ENCODE data around the gene EVC2.

Gene EVC2

DNA sequence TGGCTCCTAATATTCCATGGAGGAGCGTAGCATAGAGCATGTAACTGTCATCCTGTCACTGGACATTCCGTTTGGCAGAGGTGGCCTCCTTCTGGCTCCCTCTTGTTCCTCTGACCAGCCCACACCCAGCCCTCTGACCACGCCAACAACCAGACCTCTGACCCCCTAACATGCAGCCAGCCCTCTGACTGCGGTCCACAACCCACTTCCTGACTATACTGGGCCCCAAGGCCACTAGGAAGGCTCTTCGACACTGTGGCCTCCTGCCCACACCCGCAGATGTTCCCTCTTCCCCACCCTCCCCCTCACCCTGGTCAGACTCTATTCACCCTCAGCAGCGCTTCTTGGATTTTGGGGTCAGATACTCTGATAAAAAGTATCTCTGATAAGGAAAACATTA is 141.4 kb downstream of the EVC2 start:
- DNase-seq (ENCODE audit: low read depth) = no peak

DNA sequence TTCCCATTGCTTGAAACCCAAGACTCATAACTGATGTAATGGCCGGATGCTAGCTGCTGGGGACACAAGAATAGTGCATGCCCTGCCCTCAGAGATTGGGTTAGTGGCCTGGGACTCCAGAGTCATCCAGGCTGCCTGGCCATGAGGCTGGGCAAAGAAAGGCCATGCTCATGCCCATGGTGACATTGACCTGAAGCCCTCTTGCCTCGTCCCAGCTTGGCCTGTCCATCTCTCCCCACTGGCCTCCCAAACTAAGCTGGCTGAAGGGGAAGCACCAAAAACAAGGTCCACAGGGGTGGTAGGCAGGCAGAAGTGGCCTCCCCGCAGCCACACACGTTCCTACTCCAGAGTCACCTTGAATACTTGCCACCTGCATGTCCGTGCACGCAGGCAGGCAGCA is 141.8 kb downstream of the EVC2 start:
- DNase-seq (ENCODE audit: low read depth) = no peak

GRCh38 chr4:5563856-5564255 is 144.5 kb downstream of the EVC2 start:
- DNase-seq (ENCODE audit: low read depth) = no peak

GRCh38 chr4:5562476-5562875 is 145.9 kb downstream of the EVC2 start:
- DNase-seq (ENCODE audit: low read depth) = no peak

GRCh38 chr4:5561286-5561685 is 147.1 kb downstream of the EVC2 start:
- no peak for DNase-seq (ENCODE audit: low read depth)

DNA sequence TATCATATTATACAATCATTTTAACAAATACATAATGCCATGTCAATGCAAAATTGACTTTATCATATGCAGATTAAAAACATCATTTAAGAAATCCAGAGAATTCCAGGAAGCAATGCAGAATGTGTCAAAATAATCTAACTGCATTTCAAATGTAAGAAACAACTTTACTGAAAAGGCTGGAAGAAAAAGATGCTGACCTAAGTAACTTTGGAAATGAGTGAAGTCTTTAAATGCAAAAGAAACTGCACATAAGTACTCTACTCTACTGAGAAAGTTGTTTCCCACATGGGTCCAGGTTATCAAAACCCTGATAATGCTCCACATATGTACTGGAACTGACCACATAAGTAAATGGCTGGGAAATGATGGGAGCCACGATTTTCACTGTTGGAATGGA is 149.9 kb downstream of the EVC2 start:
- DNase-seq (ENCODE audit: low read depth) = no peak

- DNase-seq (ENCODE audit: low read depth) = no peak
Observed at GRCh38 chr4:5554376-5554775, 154.0 kb downstream of the EVC2 start.

DNA sequence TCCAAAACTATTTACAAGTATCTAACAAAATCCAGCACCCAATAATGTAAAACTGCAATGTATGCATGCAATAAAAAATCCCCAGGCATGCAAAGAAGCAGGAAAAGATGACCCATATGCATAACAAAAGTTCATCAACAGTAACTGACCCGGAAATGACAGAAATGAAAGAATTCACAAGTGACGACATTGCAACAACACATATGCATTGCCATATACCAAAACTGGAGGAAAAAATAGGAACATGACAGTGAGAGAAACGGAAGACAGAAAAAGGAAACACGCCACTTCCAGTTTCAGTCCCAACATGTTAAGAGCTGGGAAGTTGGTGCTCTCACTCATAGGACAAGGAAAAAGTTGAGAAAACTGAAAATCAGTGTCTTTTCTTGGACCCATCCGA is 154.6 kb downstream of the EVC2 start:
- DNase-seq (ENCODE audit: low read depth) = no peak

DNA sequence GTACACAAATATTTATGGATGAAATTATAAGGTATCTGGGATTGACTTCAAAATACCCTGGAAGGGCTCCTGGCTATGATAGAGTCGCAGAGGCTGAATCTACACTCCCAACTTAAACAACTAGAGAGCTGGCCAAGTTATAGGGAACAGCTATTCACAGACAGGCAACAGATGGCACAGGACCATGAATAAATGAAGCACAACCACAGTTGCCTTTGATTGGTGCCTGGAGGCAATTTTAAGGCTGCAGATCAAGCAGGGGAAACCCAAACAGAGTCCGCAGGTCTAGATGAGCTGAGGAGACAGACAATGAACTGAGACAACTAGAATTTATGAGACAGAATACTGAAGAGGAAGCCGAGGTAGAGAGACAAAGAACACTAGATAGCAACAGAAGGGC is 155.9 kb downstream of the EVC2 start:
- no peak for DNase-seq (ENCODE audit: low read depth)

DNA sequence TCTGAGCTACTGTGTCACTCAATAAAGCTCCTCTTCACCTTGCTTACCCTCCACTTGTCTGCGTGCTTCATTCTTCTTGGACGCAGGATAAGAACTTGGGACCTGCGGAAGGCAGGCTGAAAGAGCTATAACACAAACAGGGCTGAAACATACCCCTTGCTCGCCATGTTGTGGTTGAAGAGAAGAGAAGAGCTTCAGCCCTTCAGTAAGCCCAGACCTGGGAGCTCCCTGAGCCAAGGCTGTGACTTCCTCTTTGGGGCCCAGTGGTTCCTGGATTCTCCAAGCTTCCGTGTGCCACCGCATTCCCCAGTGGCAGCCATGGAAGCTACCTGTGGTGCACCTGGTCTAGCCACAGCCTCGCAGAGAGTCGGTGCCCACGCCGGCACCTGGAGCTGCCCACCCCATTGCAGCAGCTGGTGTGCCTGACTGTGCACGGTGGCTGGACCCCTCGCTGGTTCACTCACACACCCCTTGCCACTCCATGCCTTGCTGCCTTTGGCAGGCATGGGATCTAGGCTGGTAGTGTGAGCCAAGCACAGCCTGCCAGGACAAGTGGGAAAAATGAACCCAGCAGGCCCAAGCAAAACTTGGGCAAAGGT is 160.6 kb downstream of the EVC2 start:
- DNase-seq (ENCODE audit: low read depth) = no peak

DNA sequence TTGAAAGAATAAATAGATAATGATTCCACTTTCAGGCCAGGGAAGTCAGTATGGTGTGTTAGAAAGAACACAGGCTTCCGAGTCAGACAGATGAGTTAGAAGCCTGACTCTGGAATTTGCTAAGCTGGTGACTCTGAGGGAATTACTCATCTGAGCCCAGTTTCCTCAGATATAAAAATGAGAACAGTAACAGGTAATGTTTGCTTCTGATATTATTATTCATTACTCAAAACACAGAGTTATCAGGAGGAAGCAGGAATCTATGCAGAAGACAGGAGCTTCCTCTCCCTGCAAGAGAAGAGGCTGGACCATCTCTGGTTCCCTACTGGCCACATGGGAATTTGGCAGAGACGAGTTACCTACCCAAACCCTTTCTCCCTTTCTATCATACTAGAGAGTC is 163.1 kb downstream of the EVC2 start:
- DNase-seq (ENCODE audit: low read depth) = no peak

DNA sequence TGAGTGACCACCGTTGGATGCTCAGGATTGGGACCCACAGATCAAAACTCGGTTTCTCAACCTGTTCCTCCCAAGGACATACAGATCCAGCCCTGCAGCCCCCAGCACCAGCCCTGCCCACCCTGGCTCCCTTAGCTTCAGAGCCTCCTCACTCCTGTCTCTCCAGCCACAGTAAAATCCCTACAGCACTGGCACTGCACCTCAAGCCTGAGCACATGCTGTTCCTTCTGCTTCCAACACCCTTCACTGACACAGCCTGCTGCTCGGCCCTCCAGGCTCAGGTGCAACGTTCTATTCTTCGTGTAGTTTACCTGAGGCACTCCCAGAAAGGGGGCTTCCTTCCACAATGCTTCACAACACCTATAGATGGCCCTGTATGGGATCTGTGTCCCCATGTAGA is 163.6 kb downstream of the EVC2 start:
- DNase-seq (ENCODE audit: low read depth) = no peak

DNA sequence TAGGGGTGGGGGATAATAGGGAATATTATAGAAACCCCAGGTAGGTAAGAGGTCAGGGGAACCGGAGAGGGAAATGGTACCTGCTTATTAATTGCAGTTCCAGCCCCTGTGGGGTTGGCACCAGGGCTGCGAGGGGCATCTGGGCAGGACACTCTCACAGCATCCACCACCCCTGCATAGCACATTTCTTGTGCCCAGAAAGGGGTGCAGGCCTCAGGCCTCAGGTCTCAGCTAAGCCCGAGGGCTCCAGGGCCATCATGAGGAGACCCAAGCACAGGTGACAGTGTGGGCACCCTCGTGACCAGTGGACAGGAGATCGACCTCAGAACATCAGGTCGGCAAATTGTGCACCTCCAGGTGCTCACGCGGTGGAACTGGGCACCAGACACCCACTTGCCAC is 164.7 kb downstream of the EVC2 start:
- DNase-seq (ENCODE audit: low read depth) = no peak

- no peak for DNase-seq (ENCODE audit: low read depth)
Observed at GRCh38 chr4:5541169-5541568, 167.2 kb downstream of the EVC2 start.

- no peak for DNase-seq (ENCODE audit: low read depth)
Observed at GRCh38 chr4:5539584-5539983, 168.8 kb downstream of the EVC2 start.

GRCh38 chr4:5532100-5532499 is 176.3 kb downstream of the EVC2 start:
- no peak for DNase-seq (ENCODE audit: low read depth)

- no peak for DNase-seq (ENCODE audit: low read depth)
Observed at GRCh38 chr4:5528031-5528436, 180.3 kb downstream of the EVC2 start.

GRCh38 chr4:5527211-5527610 is 181.1 kb downstream of the EVC2 start:
- no peak for DNase-seq (ENCODE audit: low read depth)

DNA sequence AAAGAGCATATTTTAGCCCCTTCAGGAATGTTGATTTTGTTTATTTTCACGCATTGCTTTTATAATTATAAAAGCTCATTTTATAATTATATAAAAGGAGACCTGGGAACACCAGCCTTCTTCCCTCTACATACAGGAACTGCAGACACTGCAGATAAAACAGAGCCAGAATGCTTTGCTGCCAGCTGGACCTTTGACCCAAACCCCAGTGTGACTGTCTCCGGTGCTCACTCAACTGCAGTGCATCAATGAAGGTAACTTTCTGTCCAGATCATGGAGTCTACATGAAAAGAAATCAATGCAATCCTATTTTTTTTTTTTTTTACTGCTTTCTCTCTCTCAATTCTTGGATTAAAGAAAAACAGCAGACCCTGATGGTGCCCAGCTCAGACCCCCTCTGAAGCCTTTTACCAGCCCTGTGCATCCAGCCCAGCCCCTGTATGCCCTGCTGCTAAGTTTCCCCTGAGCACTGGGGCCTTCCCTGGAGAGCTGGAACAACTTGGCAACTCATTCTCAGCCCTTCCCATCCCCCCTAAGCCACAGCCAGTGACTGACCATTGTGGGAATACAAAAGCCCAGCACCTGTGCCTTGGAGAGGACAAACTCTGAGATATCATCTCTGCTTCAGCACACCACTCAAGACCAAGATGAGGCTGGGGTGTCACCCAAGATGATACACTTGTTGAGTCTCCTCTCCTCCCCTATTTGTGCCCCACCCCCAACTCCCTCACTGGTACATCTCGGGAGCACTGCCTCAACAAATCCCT is 182.1 kb downstream of the EVC2 start:
- no peak for DNase-seq (ENCODE audit: low read depth)

GRCh38 chr4:5524446-5525299 is 183.7 kb downstream of the EVC2 start:
- no peak for DNase-seq (ENCODE audit: low read depth)

DNA sequence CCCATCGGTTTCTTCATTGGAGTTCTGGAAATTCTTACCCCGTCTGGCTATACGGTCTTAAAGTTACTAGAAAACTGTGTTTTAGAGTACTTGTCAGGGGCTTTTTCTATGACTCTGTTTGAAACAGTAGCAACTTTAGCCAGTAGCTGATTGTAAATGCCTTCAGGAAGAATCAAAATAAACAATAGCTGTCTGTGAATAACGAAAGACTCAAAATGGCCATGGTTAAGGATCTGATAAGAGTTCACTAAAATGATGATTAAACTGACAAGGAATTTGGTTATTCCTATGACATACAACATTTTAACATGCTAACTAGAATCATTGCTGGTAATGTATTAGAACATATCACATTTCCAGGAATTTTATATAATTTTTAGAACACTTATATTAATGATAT is 191.0 kb downstream of the EVC2 start:
- no peak for DNase-seq (ENCODE audit: low read depth)

DNA sequence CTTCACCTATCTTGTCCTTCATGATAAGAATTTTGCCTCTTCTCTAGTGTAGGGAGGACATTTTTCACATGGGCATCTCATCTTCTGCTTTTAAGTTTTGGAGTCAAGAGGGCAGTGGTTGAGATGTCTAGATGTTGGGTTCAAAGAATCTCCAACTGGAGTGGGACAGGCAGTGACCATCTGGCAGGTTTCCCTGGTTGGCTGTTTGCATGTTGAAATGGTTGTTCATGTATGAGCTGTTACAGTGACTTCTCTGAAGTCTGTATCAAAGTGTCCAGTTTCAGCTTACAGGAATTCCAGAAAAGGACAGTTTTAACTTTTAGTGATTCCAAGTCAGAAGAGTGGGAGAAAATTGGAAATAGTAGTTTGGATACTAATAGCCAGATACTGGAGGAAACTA is 192.7 kb downstream of the EVC2 start:
- DNase-seq (ENCODE audit: low read depth) = no peak

Data from activated T-cell treated with anti-CD3 and anti-CD28 coated beads for 48 hours (primary cell).